ENCODE results near the gene LNX1.

Gene LNX1

DNA sequence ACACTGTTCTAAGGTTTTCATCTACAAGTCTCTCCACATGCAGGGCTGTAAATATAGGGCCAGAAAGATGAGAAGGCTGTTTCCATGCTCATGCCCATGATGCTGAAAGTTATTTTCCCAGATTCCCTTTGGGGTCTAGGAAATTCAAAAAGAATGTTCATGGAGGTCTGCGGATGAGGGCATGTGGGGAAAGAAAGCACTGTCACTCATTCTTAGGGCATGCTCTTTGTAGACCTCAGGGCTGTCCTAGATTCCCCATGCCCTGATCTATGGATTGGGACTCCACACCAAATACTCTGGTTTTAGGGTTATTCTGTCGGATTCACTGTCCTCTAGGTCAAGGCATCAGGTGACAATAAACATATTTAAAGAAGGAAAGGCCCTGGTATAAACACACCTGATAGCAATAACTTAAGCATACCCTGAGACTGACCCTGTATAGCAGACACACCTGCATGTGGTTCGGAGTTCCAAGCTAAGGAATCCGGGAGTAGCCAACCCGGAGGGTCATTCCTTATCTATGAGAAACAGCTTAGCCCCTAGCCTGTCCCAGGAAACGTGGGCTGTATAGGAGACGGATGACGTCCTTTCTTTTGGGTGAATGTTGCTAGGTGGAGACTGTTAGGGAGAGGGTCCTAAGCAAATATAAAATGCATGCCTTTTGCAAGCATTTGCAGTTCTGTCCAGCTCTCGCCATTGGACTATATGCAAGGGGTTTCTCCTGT is 37.6 kb downstream of the LNX1 start:
- Histone ChIP-seq H3K4me3 (ENCODE audit: low read length) (no peak overlapping the region), H3K4me1 (ENCODE audit: insufficient read depth, low read length) (peaks cover 5% of the 10 kb centered on the region), H3K36me3 (ENCODE audit: insufficient read depth, low read length) (no peaks in the 10 kb centered on the region), H3K27me3 (ENCODE audit: insufficient read depth, low read length) (no peaks in the 10 kb centered on the region), H3K9me3 (ENCODE audit: low read length) (no peaks in the 10 kb centered on the region), H2AFZ (ENCODE audit: low read depth, low read length) (no peak overlapping the region)

DNA sequence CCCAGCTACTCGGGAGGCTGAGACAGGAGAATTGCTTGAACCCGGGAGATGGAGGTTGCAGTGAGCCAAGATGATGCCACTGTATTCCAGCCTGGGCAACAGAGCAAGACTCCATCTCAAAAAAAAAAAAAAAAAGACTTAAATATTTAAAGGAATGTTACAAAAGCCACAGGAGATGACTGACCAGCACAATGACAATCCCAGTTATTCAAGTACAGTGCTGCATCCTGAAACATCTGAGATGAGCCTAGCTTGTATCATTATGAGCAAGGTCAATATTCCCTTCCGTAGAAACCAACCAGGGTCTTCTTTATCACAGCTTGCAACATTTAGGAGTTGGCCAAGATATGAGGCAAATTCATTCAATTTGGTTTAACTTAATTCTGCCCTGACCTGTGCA is 38.6 kb downstream of the LNX1 start:
- Histone ChIP-seq H2AFZ (ENCODE audit: low read depth, low read length) (no peak overlapping the region), H3K4me1 (ENCODE audit: insufficient read depth, low read length) (no peaks in the 10 kb centered on the region), H3K36me3 (ENCODE audit: insufficient read depth, low read length) (no peaks in the 10 kb centered on the region), H3K9me3 (ENCODE audit: low read length) (no peaks in the 10 kb centered on the region), H3K27me3 (ENCODE audit: insufficient read depth, low read length) (no peaks in the 10 kb centered on the region), H3K4me3 (ENCODE audit: low read length) (no peak overlapping the region)

DNA sequence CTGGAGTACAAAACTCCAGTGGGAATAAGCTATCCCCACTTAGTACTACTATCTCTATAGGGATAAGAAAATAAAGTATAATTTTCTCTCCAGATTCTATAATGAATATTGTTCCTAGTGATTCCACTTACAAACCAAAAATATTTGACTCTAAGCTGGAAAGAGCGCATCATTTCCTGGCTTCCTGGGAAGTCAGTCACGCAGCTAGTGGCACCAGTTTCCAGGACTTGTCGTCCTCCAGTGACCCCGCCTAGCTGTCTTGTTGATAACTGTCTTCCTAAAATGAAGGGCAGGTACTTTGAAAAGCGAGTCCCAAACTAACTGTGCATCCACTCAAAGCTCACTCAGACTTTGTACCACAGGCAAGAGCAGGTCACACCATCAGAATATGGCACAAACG is 39.3 kb downstream of the LNX1 start:
- Histone ChIP-seq H3K4me3 (ENCODE audit: low read length) (no peak overlapping the region), H3K4me1 (ENCODE audit: insufficient read depth, low read length) (no peaks in the 10 kb centered on the region), H3K27me3 (ENCODE audit: insufficient read depth, low read length) (no peaks in the 10 kb centered on the region), H2AFZ (ENCODE audit: low read depth, low read length) (no peak overlapping the region), H3K36me3 (ENCODE audit: insufficient read depth, low read length) (no peaks in the 10 kb centered on the region), H3K9me3 (ENCODE audit: low read length) (no peaks in the 10 kb centered on the region)

DNA sequence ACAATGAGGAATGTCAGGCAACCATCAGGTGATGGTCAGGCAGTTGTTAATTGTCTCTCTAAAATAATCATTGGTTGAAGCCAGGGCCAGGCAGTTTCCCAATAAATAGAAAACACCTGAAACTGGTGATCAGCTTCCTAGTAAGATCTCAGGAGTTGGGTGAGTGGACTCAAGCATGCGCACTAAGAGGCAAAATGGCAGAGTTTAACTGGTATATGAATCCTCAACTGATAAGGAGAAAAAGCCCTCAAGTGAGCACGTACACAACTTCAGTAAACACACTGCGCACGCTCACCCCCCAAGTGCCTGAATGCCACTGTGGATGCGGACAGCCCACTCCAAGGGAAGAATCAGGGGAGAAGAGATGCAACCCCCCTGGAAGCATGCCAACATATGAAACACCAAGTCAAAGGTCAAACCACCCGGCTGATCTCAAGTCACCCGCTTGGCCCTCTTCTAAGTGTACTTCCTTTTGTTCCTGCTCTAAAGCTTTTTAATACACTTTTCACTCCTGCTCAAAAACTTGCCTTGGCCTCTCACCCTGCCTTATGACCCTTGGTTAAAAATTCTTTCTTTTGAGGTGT is 39.9 kb downstream of the LNX1 start:
- no peak overlapping the region for H3K4me3 ChIP-seq (ENCODE audit: low read length)
- no peaks in the 10 kb centered on the region for H3K36me3 ChIP-seq (ENCODE audit: insufficient read depth, low read length)
- no peaks in the 10 kb centered on the region for H3K4me1 ChIP-seq (ENCODE audit: insufficient read depth, low read length)
- H3K27me3 ChIP-seq (ENCODE audit: insufficient read depth, low read length), result no peaks in the 10 kb centered on the region
- H3K9me3 ChIP-seq (ENCODE audit: low read length), result no peaks in the 10 kb centered on the region
- H2AFZ ChIP-seq (ENCODE audit: low read depth, low read length), result no peak overlapping the region

DNA sequence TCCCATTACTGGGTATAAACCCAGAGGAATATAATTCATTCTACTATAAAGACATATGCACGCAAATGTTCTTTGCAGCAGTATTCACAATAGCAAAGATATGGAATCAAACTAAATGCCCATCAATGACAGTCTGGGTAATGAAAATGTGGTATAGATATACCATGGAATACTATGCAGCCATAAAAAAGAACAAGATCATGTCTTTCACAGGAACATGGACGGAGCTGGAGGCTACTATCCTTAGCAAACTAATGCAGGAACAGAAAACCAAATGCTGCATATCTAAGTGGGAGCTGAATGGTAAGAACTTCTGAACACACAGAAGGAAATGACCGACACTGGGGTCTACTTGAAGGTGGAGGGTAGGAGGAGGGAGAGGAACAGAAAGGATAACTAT is 42.6 kb downstream of the LNX1 start:
- no peaks in the 10 kb centered on the region for H3K4me1 ChIP-seq (ENCODE audit: insufficient read depth, low read length)
- H2AFZ ChIP-seq (ENCODE audit: low read depth, low read length), result no peak overlapping the region
- H3K27me3 ChIP-seq (ENCODE audit: insufficient read depth, low read length), result no peaks in the 10 kb centered on the region
- H3K4me3 ChIP-seq (ENCODE audit: low read length), result no peak overlapping the region
- H3K36me3 ChIP-seq (ENCODE audit: insufficient read depth, low read length), result no peaks in the 10 kb centered on the region
- no peaks in the 10 kb centered on the region for H3K9me3 ChIP-seq (ENCODE audit: low read length)

DNA sequence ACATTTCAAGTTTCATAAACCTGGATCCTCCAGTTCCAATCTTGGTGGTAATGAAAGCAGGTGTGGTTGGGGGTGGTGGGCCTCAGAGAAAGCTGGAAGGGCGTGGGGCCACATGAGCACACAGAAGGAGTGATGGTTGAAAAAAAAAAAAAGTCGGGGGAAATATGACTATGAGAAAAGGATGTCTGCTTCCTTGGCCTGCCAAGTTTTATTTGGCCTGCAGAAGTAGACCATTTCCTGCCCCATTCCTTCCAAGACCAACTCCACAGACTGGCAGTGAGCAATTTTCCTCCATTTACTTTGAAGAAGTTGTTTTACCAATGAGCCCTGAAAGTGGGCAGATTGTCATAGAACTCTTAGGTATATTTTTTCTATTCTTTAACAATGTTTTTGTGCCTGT is 43.3 kb downstream of the LNX1 start:
- H3K27me3 ChIP-seq (ENCODE audit: insufficient read depth, low read length), result no peaks in the 10 kb centered on the region
- H3K4me1 ChIP-seq (ENCODE audit: insufficient read depth, low read length), result no peaks in the 10 kb centered on the region
- no peaks in the 10 kb centered on the region for H3K9me3 ChIP-seq (ENCODE audit: low read length)
- H2AFZ ChIP-seq (ENCODE audit: low read depth, low read length), result no peak overlapping the region
- H3K4me3 ChIP-seq (ENCODE audit: low read length), result no peak overlapping the region
- H3K36me3 ChIP-seq (ENCODE audit: insufficient read depth, low read length), result no peaks in the 10 kb centered on the region

DNA sequence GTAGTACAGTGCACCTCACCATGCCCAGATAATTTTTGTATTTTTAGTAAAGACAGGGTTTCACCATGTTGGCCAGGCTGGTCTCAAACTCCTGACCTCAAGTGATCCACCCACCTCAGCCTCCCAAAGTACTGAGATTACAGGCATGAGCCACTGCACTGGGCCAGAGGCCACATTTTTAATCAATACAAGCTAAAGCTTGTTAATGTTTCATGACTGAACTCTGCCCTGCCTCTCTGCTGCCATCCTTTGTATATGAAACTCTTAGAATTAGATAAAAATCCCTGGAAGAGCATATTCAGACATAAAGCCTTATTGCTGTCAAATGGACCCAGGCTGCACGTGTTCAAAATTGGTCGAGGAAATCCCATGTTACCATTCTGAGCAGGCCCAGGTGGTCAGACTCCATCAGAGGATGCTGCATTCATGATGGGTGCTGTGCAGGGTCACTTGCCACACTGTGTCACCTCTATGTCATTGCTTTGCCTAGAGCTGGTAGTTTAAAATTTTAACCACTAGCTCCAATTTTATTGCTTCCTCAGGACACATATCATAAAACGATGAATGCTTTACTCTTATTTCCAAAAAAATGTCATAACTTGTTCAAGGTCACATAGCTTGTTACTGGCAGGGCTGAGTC is 45.2 kb downstream of the LNX1 start:
- Histone ChIP-seq H3K9me3 (ENCODE audit: low read length) (no peaks in the 10 kb centered on the region), H3K4me1 (ENCODE audit: insufficient read depth, low read length) (no peaks in the 10 kb centered on the region), H3K27me3 (ENCODE audit: insufficient read depth, low read length) (no peaks in the 10 kb centered on the region), H2AFZ (ENCODE audit: low read depth, low read length) (no peak overlapping the region), H3K4me3 (ENCODE audit: low read length) (no peak overlapping the region), H3K36me3 (ENCODE audit: insufficient read depth, low read length) (no peaks in the 10 kb centered on the region)

DNA sequence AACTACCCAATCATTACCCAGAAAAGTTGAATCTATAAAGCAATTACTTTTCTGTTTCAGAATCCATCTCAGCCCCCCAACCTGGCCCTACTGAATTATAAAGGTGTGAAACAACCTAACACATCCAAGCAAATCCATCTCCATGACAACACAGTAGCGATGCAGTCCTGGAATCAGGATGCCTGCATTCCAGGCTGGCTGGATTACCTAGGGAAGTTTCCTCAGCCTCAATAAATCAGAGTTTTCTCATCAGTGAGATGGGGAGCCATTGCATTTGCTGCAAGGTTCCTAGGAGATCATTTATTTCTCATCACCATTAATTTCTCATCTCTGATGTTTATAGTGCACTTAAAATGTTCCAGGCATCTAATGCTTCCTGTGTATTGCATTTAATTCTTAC is 46.0 kb downstream of the LNX1 start:
- Histone ChIP-seq H3K4me3 (ENCODE audit: low read length) (no peak overlapping the region), H3K9me3 (ENCODE audit: low read length) (no peaks in the 10 kb centered on the region), H3K27me3 (ENCODE audit: insufficient read depth, low read length) (no peaks in the 10 kb centered on the region), H3K4me1 (ENCODE audit: insufficient read depth, low read length) (no peaks in the 10 kb centered on the region), H2AFZ (ENCODE audit: low read depth, low read length) (no peak overlapping the region), H3K36me3 (ENCODE audit: insufficient read depth, low read length) (no peaks in the 10 kb centered on the region)

DNA sequence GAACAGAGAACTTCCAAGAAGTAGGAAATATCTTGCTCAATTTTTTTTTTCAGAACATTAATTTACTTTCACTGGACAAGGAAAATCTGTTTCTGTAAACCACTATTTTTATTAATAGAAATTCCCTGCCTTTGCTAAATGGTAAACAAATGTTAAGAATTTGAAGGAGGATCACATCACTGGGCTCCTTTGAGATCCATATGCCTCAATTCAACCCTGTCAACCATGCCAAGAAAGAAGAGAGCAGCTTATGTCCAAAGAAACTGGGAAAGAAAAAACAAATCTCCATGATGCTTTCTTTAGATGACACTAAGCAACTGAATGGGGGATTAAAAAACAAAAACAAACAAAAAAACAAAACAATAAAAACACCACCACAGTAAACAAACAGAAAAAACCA is 47.7 kb downstream of the LNX1 start:
- Histone ChIP-seq H3K4me3 (ENCODE audit: low read length) (no peak overlapping the region), H3K4me1 (ENCODE audit: insufficient read depth, low read length) (no peaks in the 10 kb centered on the region), H3K9me3 (ENCODE audit: low read length) (no peaks in the 10 kb centered on the region), H3K27me3 (ENCODE audit: insufficient read depth, low read length) (no peaks in the 10 kb centered on the region), H2AFZ (ENCODE audit: low read depth, low read length) (no peak overlapping the region), H3K36me3 (ENCODE audit: insufficient read depth, low read length) (no peaks in the 10 kb centered on the region)

DNA sequence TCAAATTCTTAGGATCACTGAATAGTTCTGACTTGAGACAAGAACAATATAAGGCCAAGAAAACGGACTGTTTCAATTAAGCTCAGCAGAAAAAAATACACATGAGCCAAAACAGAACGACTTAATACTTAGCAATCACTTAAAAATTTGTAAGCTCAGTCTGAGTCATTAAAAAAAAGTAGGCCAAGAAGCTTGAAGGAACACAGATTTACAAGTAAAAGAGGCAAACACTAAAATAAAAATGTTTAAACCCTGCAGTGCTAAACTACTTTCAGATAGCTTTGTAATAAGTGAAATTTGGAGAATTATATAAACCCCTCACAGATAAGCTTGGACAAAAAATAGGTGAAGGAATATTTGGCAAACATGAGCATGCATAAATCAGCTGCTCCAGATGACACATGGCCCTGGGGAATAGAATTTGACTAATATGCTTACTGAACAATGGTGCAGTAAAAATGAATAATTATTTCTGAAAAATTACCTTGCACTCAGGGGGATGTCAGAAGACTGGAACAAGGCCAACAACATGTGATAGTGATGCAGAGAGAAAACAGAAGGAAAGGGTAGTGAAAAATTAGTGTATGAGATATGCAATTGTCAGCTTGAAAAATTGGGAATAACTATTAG is 49.6 kb downstream of the LNX1 start:
- Histone ChIP-seq H3K9me3 (ENCODE audit: low read length) (no peaks in the 10 kb centered on the region), H3K36me3 (ENCODE audit: insufficient read depth, low read length) (no peaks in the 10 kb centered on the region), H3K4me3 (ENCODE audit: low read length) (no peak overlapping the region), H2AFZ (ENCODE audit: low read depth, low read length) (no peak overlapping the region), H3K4me1 (ENCODE audit: insufficient read depth, low read length) (no peaks in the 10 kb centered on the region), H3K27me3 (ENCODE audit: insufficient read depth, low read length) (no peaks in the 10 kb centered on the region)

DNA sequence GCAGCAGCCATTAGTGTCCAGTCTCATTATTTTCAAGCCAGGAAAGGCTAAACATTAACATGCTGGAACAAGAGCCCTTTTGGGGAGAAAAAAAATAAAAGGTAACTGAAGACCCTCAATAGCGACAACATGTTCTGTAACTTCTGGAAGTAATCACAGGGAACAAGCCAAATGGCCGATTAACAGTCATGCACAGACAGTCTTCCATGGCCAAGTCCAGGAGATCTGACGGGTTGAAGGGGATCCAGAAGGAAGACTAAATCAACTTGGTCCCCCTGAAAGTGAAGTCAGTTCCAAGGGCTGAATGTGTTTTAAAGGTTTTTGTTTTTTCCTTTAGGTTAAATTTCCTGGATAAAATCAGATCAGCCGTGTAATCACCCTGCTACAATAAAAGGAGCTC is 52.5 kb downstream of the LNX1 start:
- Histone ChIP-seq H3K27me3 (ENCODE audit: insufficient read depth, low read length) (no peaks in the 10 kb centered on the region), H2AFZ (ENCODE audit: low read depth, low read length) (no peak overlapping the region), H3K36me3 (ENCODE audit: insufficient read depth, low read length) (no peaks in the 10 kb centered on the region), H3K4me1 (ENCODE audit: insufficient read depth, low read length) (no peaks in the 10 kb centered on the region), H3K4me3 (ENCODE audit: low read length) (no peak overlapping the region), H3K9me3 (ENCODE audit: low read length) (no peaks in the 10 kb centered on the region)

DNA sequence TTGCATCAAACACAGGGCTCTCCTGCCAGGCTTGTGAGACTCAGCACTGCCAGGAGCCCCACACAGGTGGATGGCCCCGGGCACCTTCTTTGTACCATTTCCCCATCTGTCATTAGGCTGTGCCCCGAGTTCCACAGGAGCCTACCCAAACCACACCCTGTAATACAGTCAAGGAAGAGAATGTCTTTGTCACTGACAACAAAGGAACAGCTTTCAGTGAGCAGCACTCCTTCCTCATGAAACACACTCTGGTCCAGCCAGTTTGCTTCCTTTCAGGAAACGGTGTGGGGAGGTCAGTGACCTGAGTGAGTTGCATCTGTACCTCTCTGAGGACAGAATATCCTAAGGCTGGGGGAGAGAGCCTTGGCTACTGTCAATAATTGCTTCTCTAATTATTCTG is 53.7 kb downstream of the LNX1 start:
- H3K4me3 ChIP-seq (ENCODE audit: low read length), result no peak overlapping the region
- H3K36me3 ChIP-seq (ENCODE audit: insufficient read depth, low read length), result no peaks in the 10 kb centered on the region
- no peaks in the 10 kb centered on the region for H3K9me3 ChIP-seq (ENCODE audit: low read length)
- H3K4me1 ChIP-seq (ENCODE audit: insufficient read depth, low read length), result no peaks in the 10 kb centered on the region
- no peaks in the 10 kb centered on the region for H3K27me3 ChIP-seq (ENCODE audit: insufficient read depth, low read length)
- H2AFZ ChIP-seq (ENCODE audit: low read depth, low read length), result no peak overlapping the region

DNA sequence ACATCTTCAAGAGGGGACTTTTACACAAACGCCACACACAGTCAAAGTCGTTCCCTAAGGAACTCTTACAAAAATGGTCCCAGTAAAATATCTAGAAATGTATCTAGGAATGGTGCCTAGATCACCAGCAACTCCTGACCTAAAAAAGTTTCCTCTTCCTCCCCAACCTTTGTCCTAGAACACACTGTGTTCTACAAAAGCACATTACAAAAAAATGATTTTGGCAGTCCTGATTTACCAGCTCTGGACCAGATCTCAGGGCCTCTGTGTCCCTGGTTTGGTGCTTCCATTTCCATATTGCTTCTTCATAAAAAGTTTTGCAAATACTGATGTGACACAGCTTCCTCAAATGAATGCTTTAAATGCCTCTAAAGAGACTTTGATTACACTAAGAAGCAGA is 55.0 kb downstream of the LNX1 start:
- Histone ChIP-seq H3K36me3 (ENCODE audit: insufficient read depth, low read length) (no peaks in the 10 kb centered on the region), H3K9me3 (ENCODE audit: low read length) (no peaks in the 10 kb centered on the region), H2AFZ (ENCODE audit: low read depth, low read length) (no peak overlapping the region), H3K4me3 (ENCODE audit: low read length) (no peak overlapping the region), H3K4me1 (ENCODE audit: insufficient read depth, low read length) (no peaks in the 10 kb centered on the region), H3K27me3 (ENCODE audit: insufficient read depth, low read length) (no peaks in the 10 kb centered on the region)
